Endothelial cell of umbilical vein (primary cell): ENCODE results near the gene TBC1D23. TPM values are rescaled to one million over a fixed set of nuclear protein-coding genes. Genes with fewer than 3 reads are reported as not detected.

Experiments used
- BruUV-seq: library from RNA; stranded (reverse); fragments of 400-500 nt; replicated peaks from 2 replicates; lab custom pipeline; 2021; lab: Mats Ljungman, UMichigan
- CTCF ChIA-PET: fragments of 300-600, 350-600 bp; sonication (Branson Sonifier 250); formaldehyde crosslinking; loops from one replicate; lab custom pipeline; 2021; ENCODE audit warnings: antibody characterized with exemption, inconsistent platforms; lab: Charles Lee
- POLR2A ChIA-PET: fragments of 300-600, 350-600 bp; sonication (Branson Sonifier 250); formaldehyde crosslinking; loops from one replicate; lab custom pipeline; 2021; ENCODE audit warnings: antibody characterized with exemption, inconsistent platforms; lab: Charles Lee
- DNase-seq: peaks from one replicate; pipeline ENCODE4 v3.0.0-alpha.2; 2011; ENCODE audit warnings: low read depth, low spot score
- FAIRE-seq: peaks from 2 replicates; lab custom pipeline; 2011; peaks lifted over from hg19 to GRCh38; lab: Jason Lieb, UNC
- H2AFZ ChIP-seq: 2 replicates; pipeline ENCODE4 v1.6.0; 2012; ENCODE audit warnings: low read depth, low read length, control low read depth, inconsistent platforms
- H3K27ac ChIP-seq: 2 replicates; pipeline ENCODE4 v1.5.1; 2011; ENCODE audit warnings: low read depth, mild to moderate bottlenecking, control low read depth, low read length, moderate library complexity; ENCODE audit not compliant: insufficient read depth
- H3K27me3 ChIP-seq, 2 experiments: 2 replicates each; pipeline versions ENCODE4 v1.6.0 to v1.6.1; 2011; ENCODE audit warnings: low read length in 2 of 2, mixed read lengths in 1 of 2; ENCODE audit not compliant: control insufficient read depth in 2 of 2, insufficient read depth in 2 of 2
- H3K36me3 ChIP-seq, 2 experiments: 2 replicates in 1 of 2; 3 replicates in 1 of 2; pipeline ENCODE4 v1.5.1; 2011; ENCODE audit warnings: low read length in 2 of 2, mild to moderate bottlenecking in 1 of 2, moderate library complexity in 1 of 2; ENCODE audit not compliant: control insufficient read depth in 2 of 2, insufficient read depth in 2 of 2; ENCODE audit errors: extremely low read depth in 1 of 2
- H3K4me1 ChIP-seq: 3 replicates; pipeline ENCODE4 v1.5.1; 2011; ENCODE audit warnings: mild to moderate bottlenecking, low read length; ENCODE audit not compliant: control insufficient read depth, insufficient read depth; ENCODE audit errors: extremely low read depth
- H3K4me2 ChIP-seq: 2 replicates; pipeline ENCODE4 v1.6.1; 2011; ENCODE audit warnings: low read length, control low read depth, mixed read lengths; ENCODE audit not compliant: insufficient read depth
- H3K4me3 ChIP-seq, 3 experiments: fragments of 200-600 bp in 1 of 3; sonication (generic), shearing (Covaris generic) in 1 of 3; replicated peaks in 1 of 3; 2 replicates each; pipeline ENCODE4 v1.5.1; 2011 to 2016; ENCODE audit warnings: control low read depth in 3 of 3, low read length in 3 of 3, mild to moderate bottlenecking in 2 of 3, inconsistent platforms in 1 of 3, low read depth in 1 of 3, moderate library complexity in 1 of 3; ENCODE audit not compliant: insufficient read depth in 1 of 3
- H3K79me2 ChIP-seq: 2 replicates; pipeline ENCODE4 v1.6.0; 2012; ENCODE audit warnings: low read length, inconsistent platforms; ENCODE audit not compliant: control insufficient read depth, insufficient read depth
- H3K9ac ChIP-seq: replicated peaks from 2 replicates; pipeline ENCODE3; 2011; ENCODE audit warnings: low read length, control low read depth; ENCODE audit not compliant: insufficient read depth; ENCODE audit errors: extremely low read depth
- H3K9me1 ChIP-seq: replicated peaks from 3 replicates; pipeline ENCODE4 v1.6.0; 2011; ENCODE audit warnings: mild to moderate bottlenecking, low read length; ENCODE audit not compliant: control insufficient read depth, insufficient read depth; ENCODE audit errors: extremely low read depth
- H3K9me3 ChIP-seq: replicated peaks from 2 replicates; pipeline ENCODE4 v1.5.1; 2012; ENCODE audit warnings: low read length, inconsistent platforms; ENCODE audit not compliant: control insufficient read depth, insufficient read depth
- H4K20me1 ChIP-seq: replicated peaks from 2 replicates; pipeline ENCODE3; 2011; ENCODE audit warnings: mild to moderate bottlenecking, low read length; ENCODE audit not compliant: control insufficient read depth, insufficient read depth; ENCODE audit errors: extremely low read depth
- EZH2 ChIP-seq: IDR thresholded peaks from 2 replicates; pipeline ENCODE4 v1.6.1; 2012; ENCODE audit warnings: borderline replicate concordance, low read depth, mild to moderate bottlenecking, moderate library complexity, low read length, inconsistent platforms; ENCODE audit not compliant: severe bottlenecking
- JUN ChIP-seq: IDR thresholded peaks from 2 replicates; pipeline ENCODE4 v1.6.1; 2011; ENCODE audit warnings: borderline replicate concordance, low read depth; ENCODE audit not compliant: insufficient read length, insufficient read depth
- MYC ChIP-seq: IDR thresholded peaks from one replicate; pipeline ENCODE4 v1.6.1; 2011; ENCODE audit warnings: mild to moderate bottlenecking, low read depth, low read length
- POLR2A ChIP-seq: IDR thresholded peaks from 2 replicates; pipeline ENCODE4 v1.6.1; 2012; ENCODE audit warnings: low read depth, mild to moderate bottlenecking, control low read depth, low read length
- POLR2AphosphoS5 ChIP-seq: IDR thresholded peaks from 2 replicates; pipeline ENCODE4 v1.6.1; 2012; ENCODE audit warnings: low read depth, mild to moderate bottlenecking, control low read depth, low read length, moderate library complexity; ENCODE audit not compliant: insufficient read depth
- dilution Hi-C: fragments of 300-500 bp; cut with MboI; formaldehyde crosslinking; loops from one replicate; pipeline ENCODE4 v1.15.0; 2019; ENCODE audit warnings: low sequenced_read_pairs; ENCODE audit not compliant: extremely low pct_ligation_motif_present
- intact Hi-C: fragments of 100-400 bp; cut with micrococcal nuclease; formaldehyde crosslinking; loops from one replicate; pipeline ENCODE4 v1.10.0; 2022
- polyA plus RNA-seq, 4 experiments: library from polyadenylated mRNA; depleted of rRNA in 3 of 4; stranded (reverse) in 3 of 4; unstranded in 1 of 4; fragments of >200 nt; gene quantifications; 2 replicates each; pipeline versions ENCODE4 v1.2.1 to v1.2.3, GENCODE V29; 2011 to 2012; ENCODE audit warnings: missing spikeins in 1 of 4
- total RNA-seq: library from RNA; stranded (reverse); gene quantifications from 2 replicates; pipeline ENCODE4 v1.2.3, GENCODE V29; 2021
- TF ChIP-seq, protein P1 (sequence below), 2 donors: IDR thresholded peaks; 1 replicate in 1 of 2; 2 replicates in 1 of 2; pipeline ENCODE4 v1.5.1; 2011; ENCODE audit warnings: low read length in 2 of 2, mild to moderate bottlenecking in 2 of 2, moderate library complexity in 2 of 2, control low read depth in 1 of 2, inconsistent platforms in 1 of 2, low read depth in 1 of 2; ENCODE audit not compliant: insufficient read depth in 1 of 2; ENCODE audit errors: extremely low read depth in 1 of 2
- TF ChIP-seq, protein P2 (sequence below): IDR thresholded peaks from 2 replicates; pipeline ENCODE4 v1.6.1; 2011; ENCODE audit not compliant: insufficient read depth, insufficient read length

Gene TBC1D23
- total and polyA plus RNA-seq, 2 donors (not counting 3 experiments of a cell fraction or from before 2014, with no cell fraction given), result 10.3 to 34.8 TPM

DNA sequence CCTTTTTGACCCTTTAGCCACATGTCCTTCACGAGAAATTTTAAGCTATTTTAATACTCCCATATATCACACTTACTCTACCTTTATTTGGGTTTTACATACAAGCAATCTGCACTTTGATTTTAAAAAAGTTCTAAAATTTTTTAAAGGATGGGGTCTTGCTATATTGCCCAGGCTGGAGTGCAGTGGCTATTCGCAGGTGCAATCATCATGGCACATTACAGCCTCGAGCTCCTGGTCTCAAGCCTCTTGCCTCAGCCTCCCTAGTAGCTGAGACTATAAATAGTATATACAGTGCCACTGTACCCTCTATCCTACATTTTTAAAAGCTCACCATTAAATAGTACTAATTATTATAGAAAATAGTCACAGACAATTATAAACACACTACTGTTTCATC, 103.6 kb downstream of the TBC1D23 start:
- no peak for DNase-seq
- dilution Hi-C loops (no loop called here), intact Hi-C loops (no loop called here)
- H3K4me1 ChIP-seq, result no peaks in the 10 kb centered on the region
- FAIRE-seq, result no peak
- no peaks in the 10 kb centered on the region for H3K9me3 ChIP-seq
- TF ChIP-seq EZH2 (no peak), POLR2AphosphoS5 (no peak), MYC (no peak), JUN (no peak), POLR2A (no peak)
- TF ChIP-seq, protein P1, sequence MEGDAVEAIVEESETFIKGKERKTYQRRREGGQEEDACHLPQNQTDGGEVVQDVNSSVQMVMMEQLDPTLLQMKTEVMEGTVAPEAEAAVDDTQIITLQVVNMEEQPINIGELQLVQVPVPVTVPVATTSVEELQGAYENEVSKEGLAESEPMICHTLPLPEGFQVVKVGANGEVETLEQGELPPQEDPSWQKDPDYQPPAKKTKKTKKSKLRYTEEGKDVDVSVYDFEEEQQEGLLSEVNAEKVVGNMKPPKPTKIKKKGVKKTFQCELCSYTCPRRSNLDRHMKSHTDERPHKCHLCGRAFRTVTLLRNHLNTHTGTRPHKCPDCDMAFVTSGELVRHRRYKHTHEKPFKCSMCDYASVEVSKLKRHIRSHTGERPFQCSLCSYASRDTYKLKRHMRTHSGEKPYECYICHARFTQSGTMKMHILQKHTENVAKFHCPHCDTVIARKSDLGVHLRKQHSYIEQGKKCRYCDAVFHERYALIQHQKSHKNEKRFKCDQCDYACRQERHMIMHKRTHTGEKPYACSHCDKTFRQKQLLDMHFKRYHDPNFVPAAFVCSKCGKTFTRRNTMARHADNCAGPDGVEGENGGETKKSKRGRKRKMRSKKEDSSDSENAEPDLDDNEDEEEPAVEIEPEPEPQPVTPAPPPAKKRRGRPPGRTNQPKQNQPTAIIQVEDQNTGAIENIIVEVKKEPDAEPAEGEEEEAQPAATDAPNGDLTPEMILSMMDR (IDR thresholded peaks at IDR 0.05; ENCODE audit: extremely low read depth in 1 of 2, insufficient read depth in 1 of 2, low read depth in 1 of 2, low read length in 2 of 2), result no peak
- TF ChIP-seq, protein P2, sequence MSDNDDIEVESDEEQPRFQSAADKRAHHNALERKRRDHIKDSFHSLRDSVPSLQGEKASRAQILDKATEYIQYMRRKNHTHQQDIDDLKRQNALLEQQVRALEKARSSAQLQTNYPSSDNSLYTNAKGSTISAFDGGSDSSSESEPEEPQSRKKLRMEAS, result no peak
- H3K9me1 ChIP-seq, result no peaks in the 10 kb centered on the region
- ChIA-PET CTCF (interaction anchor here (0.9 to 1.3 kb wide), 2 partner anchors 15 to 98 kb away, joined by 4 read pairs; no protein-coding TSS in a partner anchor), POLR2A (no interaction called here)
- no peak overlapping the region for H3K9ac ChIP-seq
- H3K4me3 ChIP-seq, result no peak overlapping the region
- H2AFZ ChIP-seq, result no peak overlapping the region
- no peaks in the 10 kb centered on the region for H3K79me2 ChIP-seq
- no peak overlapping the region for H3K4me2 ChIP-seq
- H3K27ac ChIP-seq, result no peak overlapping the region
- BruUV-seq, result no TSS peak
- no peaks in the 10 kb centered on the region for H4K20me1 ChIP-seq
- H3K36me3 ChIP-seq, result peaks cover 5 to 13% of the 10 kb centered on the region in 2 experiments
- no peaks in the 10 kb centered on the region for H3K27me3 ChIP-seq
